Stimulated activated CD4-positive, alpha-beta T cell treated with anti-CD3 and anti-CD28 coated beads, Interleukin-15, amount 100 ng/mL, for 24 hours (primary cell): ENCODE measurements around the gene HDGFL2.

Experiments
- DNase-seq: peaks from one replicate; pipeline ENCODE4 v3.0.0-alpha.2; 2020

Gene HDGFL2

DNA sequence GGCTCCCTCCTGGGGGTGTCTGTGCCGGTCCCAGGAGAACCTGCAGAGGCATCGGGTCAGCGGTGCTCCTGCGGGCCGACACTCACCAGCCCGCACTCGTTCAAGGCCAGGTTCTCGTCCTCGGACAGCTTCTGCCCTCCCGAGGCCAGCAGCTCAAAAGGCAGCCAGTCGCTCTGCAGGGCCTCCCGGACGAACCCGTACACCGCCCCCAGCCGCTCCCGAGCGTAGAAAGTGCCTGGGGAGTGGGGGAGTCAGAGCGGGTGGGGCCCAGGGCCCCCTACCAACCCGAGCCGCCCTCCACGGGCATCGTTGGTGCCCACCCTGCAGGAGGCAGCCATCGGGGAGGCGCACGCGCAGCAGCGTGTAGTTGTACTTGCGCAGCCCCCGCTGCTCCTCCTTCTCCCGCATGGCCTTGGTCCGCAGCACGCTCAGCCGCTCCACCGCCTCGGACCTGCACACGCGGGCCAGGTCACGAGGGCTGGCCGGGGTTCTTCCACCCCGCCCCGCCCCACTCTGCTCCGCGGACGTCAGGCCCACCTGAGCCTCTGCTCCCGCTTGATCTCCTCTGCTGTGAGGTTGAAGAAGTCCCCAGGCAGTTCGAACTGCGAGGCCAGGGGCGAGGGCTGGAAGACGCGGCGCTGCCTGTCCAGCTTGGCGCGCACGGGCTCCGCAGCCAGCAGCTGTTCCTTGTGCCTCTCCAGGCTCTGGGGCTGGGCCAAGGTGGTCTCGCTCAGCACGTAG, 26.0 kb upstream of the HDGFL2 start:
- no peak for DNase-seq

- DNase-seq, result no peak
Measured at GRCh38 chr19:4446704-4447200, 25.3 kb upstream of the HDGFL2 start.

GRCh38 chr19:4447327-4448146, 24.6 kb upstream of the HDGFL2 start:
- DNase-seq, result no peak

DNA sequence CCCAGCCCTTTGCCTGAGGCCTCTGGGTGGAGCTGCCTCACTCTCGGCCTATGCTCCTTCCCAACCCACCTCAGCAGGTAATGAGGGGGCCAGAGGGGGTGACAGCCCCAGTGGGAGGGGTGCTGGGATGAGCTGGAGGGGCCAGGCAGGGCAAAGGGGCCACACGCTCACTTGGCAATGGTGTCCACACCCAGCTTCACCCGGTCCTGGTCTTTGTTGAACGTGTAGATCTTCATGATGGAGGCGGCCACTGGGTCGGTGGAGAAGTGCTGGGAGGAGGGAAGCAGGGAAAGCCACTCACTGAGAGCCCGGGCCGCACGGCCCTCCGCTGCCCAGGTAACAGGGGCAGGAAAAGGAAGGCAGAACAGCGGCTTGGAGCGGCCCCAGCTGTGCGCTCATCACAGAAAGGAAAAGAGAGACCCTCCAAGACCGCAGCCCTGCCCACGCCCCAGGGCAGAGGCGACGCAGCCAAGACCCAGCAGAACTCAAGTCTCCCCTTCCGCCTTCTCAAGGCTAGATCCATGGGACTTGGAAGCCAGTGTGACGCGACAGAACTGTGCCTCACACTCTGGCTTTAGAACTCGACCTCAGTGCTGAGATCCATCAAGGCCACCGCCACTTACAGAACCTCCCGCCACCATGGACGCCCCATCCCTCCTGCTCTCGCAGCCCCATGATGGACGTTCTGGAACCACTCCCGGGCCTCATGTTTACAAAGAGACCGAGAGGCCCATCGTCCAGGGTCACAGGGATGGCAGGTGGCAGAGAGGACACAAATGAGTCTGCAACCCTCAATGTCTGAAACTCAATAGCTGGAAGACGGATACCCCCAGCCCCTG, 23.7 kb upstream of the HDGFL2 start:
- DNase-seq, result no peak

- DNase-seq, result no peak
Measured at GRCh38 chr19:4449022-4449638, 23.0 kb upstream of the HDGFL2 start.

DNA sequence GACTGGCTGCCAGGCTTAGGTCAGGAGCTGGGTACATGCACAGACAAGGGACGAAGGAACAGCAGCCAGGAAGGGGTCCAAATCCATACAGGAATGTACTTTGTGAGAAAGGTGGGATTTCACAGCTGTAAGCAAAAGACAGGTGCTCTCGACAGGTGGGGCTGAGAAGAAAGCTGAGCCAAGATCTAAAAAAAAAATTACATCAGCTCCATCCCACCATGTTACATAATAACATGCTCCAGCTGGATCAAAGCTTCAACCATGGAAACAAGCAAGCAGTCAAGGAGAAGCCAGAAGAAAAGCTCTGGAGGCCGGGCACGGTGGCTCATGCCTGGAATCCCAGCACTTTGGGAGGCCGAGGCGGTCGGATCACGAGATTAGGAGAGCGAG, 22.5 kb upstream of the HDGFL2 start:
- no peak for DNase-seq

GRCh38 chr19:4452230-4452990, 19.7 kb upstream of the HDGFL2 start:
- DNase-seq, result no peak

GRCh38 chr19:4453232-4454179, 18.6 kb upstream of the HDGFL2 start:
- DNase-seq, result no peak

DNA sequence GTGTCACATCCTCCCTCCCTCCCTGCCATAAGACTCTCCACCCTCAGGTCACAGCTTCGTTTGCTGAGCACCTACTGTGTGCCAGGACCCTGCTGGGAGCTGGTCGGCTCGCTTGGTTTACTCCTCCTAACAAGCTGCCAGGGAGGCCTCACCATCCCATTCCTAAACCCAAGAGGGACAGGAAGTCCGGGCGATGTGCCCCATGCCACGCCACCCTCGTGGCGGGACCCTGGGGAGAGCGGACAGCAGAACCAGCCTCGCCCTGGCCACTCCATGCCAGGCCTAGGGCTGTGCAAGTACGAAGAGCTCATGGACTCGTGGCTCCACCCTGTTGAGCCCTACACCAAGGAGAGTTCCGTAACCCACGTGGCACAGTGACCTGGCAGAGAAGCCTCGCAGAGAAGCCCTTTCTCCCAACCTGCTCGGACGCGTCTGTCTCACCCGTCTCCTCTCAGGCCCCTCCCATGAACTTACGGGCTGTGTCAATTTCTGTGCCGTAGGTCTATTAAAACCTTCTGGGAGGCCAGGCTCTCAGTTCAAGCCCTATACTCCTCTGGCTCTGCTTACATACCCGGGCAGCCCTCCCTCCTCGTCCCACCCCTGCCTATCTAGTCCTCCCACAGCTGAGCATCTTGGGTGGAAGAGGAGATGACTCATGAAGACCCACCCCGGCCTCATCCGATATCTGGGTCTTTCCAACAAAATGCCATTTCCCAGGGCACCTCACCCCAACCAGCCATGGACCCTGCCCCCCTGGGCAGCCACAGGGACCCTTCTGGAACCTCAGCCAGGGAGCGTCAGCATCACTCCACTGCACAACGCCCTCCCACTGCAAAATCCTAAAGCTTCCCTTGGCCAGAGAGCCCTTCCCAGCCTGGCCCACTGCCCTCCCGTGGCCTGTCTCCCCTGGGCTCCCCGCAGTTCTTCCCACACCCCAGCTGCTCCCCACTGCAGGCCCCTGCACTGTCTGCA, 17.1 kb upstream of the HDGFL2 start:
- no peak for DNase-seq

DNA sequence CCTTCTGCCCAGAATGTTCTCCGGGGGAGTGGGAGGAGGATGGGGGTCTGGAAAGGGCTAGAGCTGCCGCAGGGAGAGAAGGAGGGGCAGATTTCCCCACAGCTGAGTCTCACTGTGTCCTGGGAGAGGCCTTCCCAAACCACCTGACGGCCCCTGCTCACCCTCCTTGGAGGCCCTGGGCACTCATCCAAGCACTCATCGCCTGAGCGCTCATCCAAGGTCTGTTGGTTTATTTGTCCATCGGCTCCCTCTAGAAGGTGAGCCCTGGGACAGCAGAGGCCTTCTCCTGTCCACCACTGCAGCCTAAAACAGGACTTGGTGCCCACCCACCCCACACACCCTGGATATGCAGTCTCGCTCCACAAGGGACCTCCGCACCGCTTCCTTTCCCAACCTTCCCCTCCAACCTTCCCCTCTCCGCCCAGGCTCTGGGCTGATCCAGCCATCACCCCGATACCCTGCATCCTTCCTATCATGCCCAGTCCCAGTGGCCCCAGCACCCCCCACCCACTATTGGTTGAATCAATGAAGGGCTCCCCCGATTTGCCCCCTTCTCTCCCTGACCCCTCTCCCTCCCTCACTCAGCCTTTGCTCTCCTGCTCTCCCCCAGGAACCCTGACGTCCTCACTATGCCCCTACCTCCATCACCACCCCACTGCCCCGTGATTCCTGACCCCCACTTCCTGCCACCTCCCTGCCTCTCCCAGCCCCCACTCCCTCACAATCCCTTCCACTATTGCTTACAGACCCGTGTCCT, 16.2 kb upstream of the HDGFL2 start:
- no peak for DNase-seq

DNA sequence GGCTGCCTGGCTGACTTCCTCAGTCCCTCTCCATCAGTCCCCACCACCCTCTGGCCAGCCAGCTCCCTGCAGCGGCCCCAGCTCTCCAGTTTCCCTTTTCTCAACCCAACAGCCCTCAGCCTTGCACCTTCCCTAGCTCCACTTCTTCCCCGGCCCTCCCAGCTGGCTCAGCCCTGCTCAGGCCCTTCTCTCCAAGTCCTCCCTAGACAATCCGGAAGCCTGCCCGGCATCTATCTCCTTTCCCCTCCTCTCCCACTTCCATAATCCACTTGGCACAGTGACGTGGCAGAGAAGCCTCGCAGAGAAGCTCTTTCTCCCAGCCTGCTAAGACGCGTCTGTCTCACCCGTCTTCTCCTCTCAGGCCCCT, 15.6 kb upstream of the HDGFL2 start:
- no peak for DNase-seq

GRCh38 chr19:4456843-4457653, 15.0 kb upstream of the HDGFL2 start:
- DNase-seq, result peak; percentile 49

GRCh38 chr19:4457654-4458395, 14.3 kb upstream of the HDGFL2 start, which contains the start of gene UBXN6:
TSS of gene UBXN6 (minus strand) at chr19:4457794. CDS start at chr19:4457697, 97 bp downstream.
- DNase-seq, result peak; percentile 98

GRCh38 chr19:4464815-4465581, 7.1 kb upstream of the HDGFL2 start:
- no peak for DNase-seq

- no peak for DNase-seq
Measured at GRCh38 chr19:4467835-4468234, 4.3 kb upstream of the HDGFL2 start.
